Keratinocyte (primary cell): ENCODE data around the gene IL3.

ENCODE experiments used
- EZH2 ChIP-seq: IDR thresholded peaks from one replicate; pipeline ENCODE4 v1.6.1; 2012; ENCODE audit warnings: inconsistent platforms, mild to moderate bottlenecking, low read length, moderate library complexity
- TF ChIP-seq, protein P1 (sequence below), 3 experiments: IDR thresholded peaks in 1 of 3; conservative IDR thresholded peaks in 1 of 3; optimal IDR thresholded peaks in 1 of 3; 2 replicates in 2 of 3; 3 replicates in 1 of 3; pipeline versions ENCODE3 to v1.5.1; 2011; ENCODE audit warnings: low read length in 3 of 3, mild to moderate bottlenecking in 3 of 3, moderate library complexity in 2 of 3, control low read depth in 1 of 3, inconsistent platforms in 1 of 3; ENCODE audit not compliant: insufficient read depth in 2 of 3; ENCODE audit errors: extremely low read depth in 1 of 3

GRCh38 chr5:132083071-132083678 is 22.7 kb downstream of the IL3 start:
- no peak for TF ChIP-seq EZH2
- TF ChIP-seq, protein P1, sequence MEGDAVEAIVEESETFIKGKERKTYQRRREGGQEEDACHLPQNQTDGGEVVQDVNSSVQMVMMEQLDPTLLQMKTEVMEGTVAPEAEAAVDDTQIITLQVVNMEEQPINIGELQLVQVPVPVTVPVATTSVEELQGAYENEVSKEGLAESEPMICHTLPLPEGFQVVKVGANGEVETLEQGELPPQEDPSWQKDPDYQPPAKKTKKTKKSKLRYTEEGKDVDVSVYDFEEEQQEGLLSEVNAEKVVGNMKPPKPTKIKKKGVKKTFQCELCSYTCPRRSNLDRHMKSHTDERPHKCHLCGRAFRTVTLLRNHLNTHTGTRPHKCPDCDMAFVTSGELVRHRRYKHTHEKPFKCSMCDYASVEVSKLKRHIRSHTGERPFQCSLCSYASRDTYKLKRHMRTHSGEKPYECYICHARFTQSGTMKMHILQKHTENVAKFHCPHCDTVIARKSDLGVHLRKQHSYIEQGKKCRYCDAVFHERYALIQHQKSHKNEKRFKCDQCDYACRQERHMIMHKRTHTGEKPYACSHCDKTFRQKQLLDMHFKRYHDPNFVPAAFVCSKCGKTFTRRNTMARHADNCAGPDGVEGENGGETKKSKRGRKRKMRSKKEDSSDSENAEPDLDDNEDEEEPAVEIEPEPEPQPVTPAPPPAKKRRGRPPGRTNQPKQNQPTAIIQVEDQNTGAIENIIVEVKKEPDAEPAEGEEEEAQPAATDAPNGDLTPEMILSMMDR (optimal IDR thresholded peaks at IDR 0.05 in 1 of 3, IDR thresholded peaks at IDR 0.05 in 1 of 3, conservative IDR thresholded peaks at IDR 0.05 in 1 of 3; ENCODE audit: extremely low read depth in 1 of 3, insufficient read depth in 2 of 3, low read length in 3 of 3): no peak
